ENCODE measurements around the gene COL24A1. TPM values are rescaled to one million over a fixed set of nuclear protein-coding genes. Genes with fewer than 3 reads are reported as not detected.

The COL24A1 gene
- total and polyA plus RNA-seq, 2 donors from 2014 or later: 0.47 to 0.54 TPM

DNA sequence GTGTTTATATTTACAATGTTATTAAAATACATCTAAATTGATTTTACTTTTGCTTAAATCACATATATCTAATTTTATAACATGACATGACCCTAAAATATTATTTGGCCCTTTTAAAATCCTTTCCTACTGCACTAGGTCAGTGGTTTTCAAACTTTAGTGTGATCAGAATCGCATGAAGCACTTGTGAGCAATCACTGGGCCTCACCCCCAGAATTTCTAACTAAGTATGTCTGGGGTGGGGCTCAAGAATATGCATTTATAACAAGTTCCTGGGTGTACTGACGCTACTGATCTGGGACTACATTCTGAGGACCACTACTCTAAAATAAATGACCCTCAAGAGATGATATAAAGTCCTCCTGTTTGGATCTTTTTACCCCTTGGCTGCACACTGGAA is 8.8 kb downstream of the COL24A1 start:
- FAIRE-seq: no peak
- no peak overlapping the region for H3K9ac ChIP-seq (ENCODE audit: low read length in 3 of 3)
- H3K36me3 ChIP-seq (ENCODE audit: control insufficient read depth in 2 of 3, insufficient read depth in 3 of 3, low read length in 3 of 3): no peaks in the 10 kb centered on the region
- no peaks in the 10 kb centered on the region for H3K4me1 ChIP-seq (ENCODE audit: control insufficient read depth in 2 of 3, insufficient read depth in 2 of 3, low read depth in 1 of 3, low read length in 3 of 3)
- no peaks in the 10 kb centered on the region for H3K9me3 ChIP-seq (ENCODE audit: control insufficient read depth in 2 of 3, insufficient read depth in 1 of 3, low read length in 3 of 3)
- no peak overlapping the region for H3K4me3 ChIP-seq (ENCODE audit: low read length in 3 of 3)
- intact Hi-C loops (cut with DNase I): no loop called here
- no peaks in the 10 kb centered on the region for H3K27me3 ChIP-seq (ENCODE audit: control insufficient read depth, insufficient read depth, low read length)
- H3K27ac ChIP-seq (ENCODE audit: low read depth in 2 of 2, low read length in 2 of 2): no peak overlapping the region
- DNase-seq: no peak
- no peak for TF ChIP-seq CTCF (IDR thresholded peaks at IDR 0.05; ENCODE audit: borderline replicate concordance, extremely low read depth, insufficient read depth)

DNA sequence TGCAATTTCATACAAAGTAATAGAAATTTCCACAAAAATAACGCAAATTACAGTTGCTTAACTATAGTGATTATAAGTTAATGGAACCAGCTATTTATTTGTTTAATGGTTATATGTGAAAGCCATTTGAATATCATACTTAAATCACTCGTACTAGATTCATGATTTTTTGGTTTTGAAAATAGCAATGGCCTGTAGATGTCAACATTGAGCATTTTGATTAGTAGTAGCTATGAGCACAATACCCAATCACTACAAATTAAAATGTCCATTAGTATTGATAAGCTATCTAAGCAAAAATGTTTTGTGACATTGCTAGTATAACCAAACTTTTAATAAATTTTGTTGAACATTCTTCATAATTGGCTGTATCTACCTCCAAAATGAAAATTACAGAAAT is 10.0 kb downstream of the COL24A1 start:
- H3K27me3 ChIP-seq (ENCODE audit: control insufficient read depth, insufficient read depth, low read length): no peaks in the 10 kb centered on the region
- H3K36me3 ChIP-seq (ENCODE audit: control insufficient read depth in 2 of 3, insufficient read depth in 3 of 3, low read length in 3 of 3): no peaks in the 10 kb centered on the region
- intact Hi-C loops (cut with DNase I): no loop called here
- DNase-seq: no peak
- no peak overlapping the region for H3K4me3 ChIP-seq (ENCODE audit: low read length in 3 of 3)
- no peak for TF ChIP-seq CTCF (IDR thresholded peaks at IDR 0.05; ENCODE audit: borderline replicate concordance, extremely low read depth, insufficient read depth)
- no peaks in the 10 kb centered on the region for H3K4me1 ChIP-seq (ENCODE audit: control insufficient read depth in 2 of 3, insufficient read depth in 2 of 3, low read depth in 1 of 3, low read length in 3 of 3)
- FAIRE-seq: no peak
- H3K9me3 ChIP-seq (ENCODE audit: control insufficient read depth in 2 of 3, insufficient read depth in 1 of 3, low read length in 3 of 3): no peaks in the 10 kb centered on the region
- no peak overlapping the region for H3K27ac ChIP-seq (ENCODE audit: low read depth in 2 of 2, low read length in 2 of 2)
- no peak overlapping the region for H3K9ac ChIP-seq (ENCODE audit: low read length in 3 of 3)

DNA sequence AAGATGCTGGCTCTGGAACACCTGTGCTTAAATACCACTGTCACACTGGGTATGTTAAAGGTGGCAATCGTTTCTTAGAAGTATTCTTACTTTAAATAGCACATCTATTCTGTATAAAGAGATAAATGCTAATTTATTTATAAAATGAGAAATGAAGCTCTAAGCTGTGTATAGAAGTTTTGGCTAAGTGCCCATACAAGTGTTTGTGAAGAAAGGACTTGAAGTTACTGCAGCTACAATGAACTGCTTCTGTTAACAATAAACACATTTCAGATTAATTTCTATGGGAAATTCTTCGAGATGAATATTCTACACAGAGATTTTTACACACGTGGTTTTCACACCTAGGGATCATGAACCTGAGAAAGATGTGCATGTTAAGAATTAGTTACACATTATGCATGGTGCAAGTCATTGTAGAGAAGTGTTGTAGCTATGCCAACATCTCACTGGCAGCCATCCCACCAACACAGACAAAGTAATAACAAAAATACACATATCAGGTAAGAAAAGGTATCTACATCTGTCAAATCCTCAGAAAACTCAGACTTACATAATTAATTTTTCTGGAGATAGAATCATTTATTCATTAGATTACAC is 16.2 kb downstream of the COL24A1 start:
- intact Hi-C loops (cut with DNase I): no loop called here
- Histone ChIP-seq H3K4me3 (ENCODE audit: low read length in 3 of 3) (no peak overlapping the region), H3K4me1 (ENCODE audit: control insufficient read depth in 2 of 3, insufficient read depth in 2 of 3, low read depth in 1 of 3, low read length in 3 of 3) (no peaks in the 10 kb centered on the region), H3K27me3 (ENCODE audit: control insufficient read depth, insufficient read depth, low read length) (no peaks in the 10 kb centered on the region), H3K27ac (ENCODE audit: low read depth in 2 of 2, low read length in 2 of 2) (no peak overlapping the region), H3K9me3 (ENCODE audit: control insufficient read depth in 2 of 3, insufficient read depth in 1 of 3, low read length in 3 of 3) (no peaks in the 10 kb centered on the region), H3K36me3 (ENCODE audit: control insufficient read depth in 2 of 3, insufficient read depth in 3 of 3, low read length in 3 of 3) (no peaks in the 10 kb centered on the region), H3K9ac (ENCODE audit: low read length in 3 of 3) (no peak overlapping the region)
- no peak for FAIRE-seq
- TF ChIP-seq CTCF (IDR thresholded peaks at IDR 0.05; ENCODE audit: borderline replicate concordance, extremely low read depth, insufficient read depth): no peak
- no peak for DNase-seq

- H3K9ac ChIP-seq (ENCODE audit: low read length in 3 of 3): no peak overlapping the region
- H3K27ac ChIP-seq (ENCODE audit: low read depth in 2 of 2, low read length in 2 of 2): no peak overlapping the region
- H3K36me3 ChIP-seq (ENCODE audit: control insufficient read depth in 2 of 3, insufficient read depth in 3 of 3, low read length in 3 of 3): no peaks in the 10 kb centered on the region
- intact Hi-C loops (cut with DNase I): no loop called here
- H3K27me3 ChIP-seq (ENCODE audit: control insufficient read depth, insufficient read depth, low read length): no peaks in the 10 kb centered on the region
- no peak for DNase-seq
- no peaks in the 10 kb centered on the region for H3K9me3 ChIP-seq (ENCODE audit: control insufficient read depth in 2 of 3, insufficient read depth in 1 of 3, low read length in 3 of 3)
- no peak for TF ChIP-seq CTCF (IDR thresholded peaks at IDR 0.05; ENCODE audit: borderline replicate concordance, extremely low read depth, insufficient read depth)
- H3K4me1 ChIP-seq (ENCODE audit: control insufficient read depth in 2 of 3, insufficient read depth in 2 of 3, low read depth in 1 of 3, low read length in 3 of 3): no peaks in the 10 kb centered on the region
- FAIRE-seq: no peak
- H3K4me3 ChIP-seq (ENCODE audit: low read length in 3 of 3): no peak overlapping the region
These were observed 17.8 kb downstream of the COL24A1 start for GRCh38 chr1:86138746-86139145.
